HG03457 (cell line): ENCODE measurements around the gene REPS2.

Source experiments
- ATAC-seq: cut with Tn5 transposase; IDR thresholded peaks from one replicate; pipeline ENCODE4 v1.9.1; 2021; ENCODE audit warnings: moderate number of reproducible peaks; ENCODE audit not compliant: unreplicated experiment

Gene REPS2

GRCh38 chrX:17077361-17077760, 130.9 kb downstream of the REPS2 start:
- no peak for ATAC-seq

- no peak for ATAC-seq
Measured at GRCh38 chrX:17078031-17078720, 131.7 kb downstream of the REPS2 start.

- no peak for ATAC-seq
Measured at GRCh38 chrX:17081511-17081910, 135.1 kb downstream of the REPS2 start.

GRCh38 chrX:17081968-17082367, 135.5 kb downstream of the REPS2 start:
- no peak for ATAC-seq

- ATAC-seq: no peak
Measured at GRCh38 chrX:17082831-17083230, 136.4 kb downstream of the REPS2 start.

- no peak for ATAC-seq
Measured at GRCh38 chrX:17086317-17086716, 139.9 kb downstream of the REPS2 start.

- no peak for ATAC-seq
Measured at GRCh38 chrX:17095161-17095560, 148.7 kb downstream of the REPS2 start.

- no peak for ATAC-seq
Measured at GRCh38 chrX:17098516-17099247, 152.2 kb downstream of the REPS2 start.

GRCh38 chrX:17104433-17104832, 158.0 kb downstream of the REPS2 start:
- ATAC-seq: no peak

- ATAC-seq: no peak
Measured at GRCh38 chrX:17120816-17121215, 174.4 kb downstream of the REPS2 start.

GRCh38 chrX:17154001-17154400, 207.5 kb downstream of the REPS2 start:
- ATAC-seq: no peak

- no peak for ATAC-seq
Measured at GRCh38 chrX:17160975-17161374, 214.5 kb downstream of the REPS2 start.

- no peak for ATAC-seq
Measured at GRCh38 chrX:17161991-17162390, 215.5 kb downstream of the REPS2 start.

GRCh38 chrX:17164079-17164478, 217.6 kb downstream of the REPS2 start:
- no peak for ATAC-seq

- ATAC-seq: no peak
Measured at GRCh38 chrX:17164941-17165340, 218.5 kb downstream of the REPS2 start.

- no peak for ATAC-seq
Measured at GRCh38 chrX:17167915-17168314, 221.5 kb downstream of the REPS2 start.

- no peak for ATAC-seq
Measured at GRCh38 chrX:17170973-17171372, 224.5 kb downstream of the REPS2 start.

GRCh38 chrX:17174671-17175070, 228.2 kb downstream of the REPS2 start:
- no peak for ATAC-seq

- no peak for ATAC-seq
Measured at GRCh38 chrX:17182317-17182716, 235.9 kb downstream of the REPS2 start.

GRCh38 chrX:17183566-17183965, 237.1 kb downstream of the REPS2 start:
- ATAC-seq: no peak

- no peak for ATAC-seq
Measured at GRCh38 chrX:17185431-17185830, 239.0 kb downstream of the REPS2 start.

- ATAC-seq: no peak
Measured at GRCh38 chrX:17187136-17187756, 240.8 kb downstream of the REPS2 start.
